OCI-LY7 (cell line): ENCODE data around the gene MAU2. TPM values are rescaled to one million over a fixed set of nuclear protein-coding genes. Genes with fewer than 3 reads are reported as not detected.

Source experiments
- BruUV-seq: library from RNA; stranded (reverse); fragments of 400-500 nt; replicated peaks from 2 replicates; lab custom pipeline; 2021; lab: Mats Ljungman, UMichigan
- CTCF ChIA-PET: fragments of 300-600 bp; sonication (Branson Sonifier 250); formaldehyde crosslinking; loops from one replicate; lab custom pipeline; 2022; ENCODE audit warnings: antibody characterized with exemption; ENCODE audit not compliant: unreplicated experiment; lab: Charles Lee
- POLR2A ChIA-PET: fragments of 300-600 bp; sonication (Branson Sonifier 250); formaldehyde crosslinking; loops from one replicate; lab custom pipeline; 2022; ENCODE audit warnings: antibody characterized with exemption; lab: Charles Lee
- DNase-seq: peaks from one replicate; pipeline ENCODE4 v3.0.0-alpha.2; 2015; ENCODE audit warnings: low spot score
- H2AFZ ChIP-seq: fragments of 200-600 bp; sonication (generic), shearing (Covaris generic); 2 replicates; pipeline ENCODE4 v1.6.1; 2014; ENCODE audit warnings: mild to moderate bottlenecking, antibody characterized with exemption, low read length, moderate library complexity
- H3K27ac ChIP-seq: fragments of 200-600 bp; sonication (generic); 2 replicates; pipeline ENCODE4 v1.5.1; 2014; ENCODE audit warnings: mixed run types, low read depth, mild to moderate bottlenecking, moderate library complexity, low read length, inconsistent platforms; ENCODE audit not compliant: poor library complexity, severe bottlenecking
- H3K36me3 ChIP-seq: fragments of 200-600 bp; sonication (generic); 2 replicates; pipeline ENCODE4 v1.6.1; 2014; ENCODE audit warnings: mild to moderate bottlenecking, antibody characterized with exemption, low read length, moderate library complexity, mixed read lengths; ENCODE audit not compliant: insufficient read depth
- H3K4me1 ChIP-seq: fragments of 200-600 bp; sonication (generic); 2 replicates; pipeline ENCODE4 v1.5.1; 2014; ENCODE audit warnings: mild to moderate bottlenecking, low read length; ENCODE audit not compliant: insufficient read depth, poor library complexity, severe bottlenecking
- H3K4me2 ChIP-seq: fragments of 200-600 bp; sonication (generic); 2 replicates; pipeline ENCODE4 v1.6.1; 2014; ENCODE audit warnings: mild to moderate bottlenecking, low read length
- H3K4me3 ChIP-seq: fragments of 200-600 bp; sonication (generic); 2 replicates; pipeline ENCODE4 v1.5.1; 2014; ENCODE audit warnings: mild to moderate bottlenecking, low read depth, low read length; ENCODE audit not compliant: poor library complexity, severe bottlenecking
- H3K79me2 ChIP-seq: fragments of 200-600 bp; sonication (generic); 2 replicates; pipeline ENCODE4 v1.6.1; 2016; ENCODE audit warnings: low read depth, mild to moderate bottlenecking, low read length, moderate library complexity, mixed read lengths; ENCODE audit not compliant: insufficient read depth
- H3K9me2 ChIP-seq: fragments of 200-600 bp; sonication (generic); 2 replicates; pipeline ENCODE4 v1.6.1; 2016; ENCODE audit warnings: mild to moderate bottlenecking, low read length, mixed read lengths; ENCODE audit not compliant: insufficient read depth
- H3K9me3 ChIP-seq: fragments of 200-600 bp; sonication (generic); 2 replicates; pipeline ENCODE4 v1.6.1; 2014; ENCODE audit warnings: mild to moderate bottlenecking, mixed run types, low read length, mixed read lengths
- H4K20me1 ChIP-seq: fragments of 200-600 bp; sonication (generic); 2 replicates; pipeline ENCODE4 v1.6.1; 2014; ENCODE audit warnings: mild to moderate bottlenecking, antibody characterized with exemption, low read length, moderate library complexity, mixed read lengths; ENCODE audit not compliant: insufficient read depth
- EZH2phosphoT487 ChIP-seq: fragments of 200-600 bp; sonication (generic); IDR thresholded peaks from 2 replicates; pipeline ENCODE4 v1.6.1; 2018; ENCODE audit warnings: low read depth, borderline replicate concordance, mild to moderate bottlenecking, mixed run types, antibody characterized with exemption, low read length, moderate library complexity, mixed read lengths
- intact Hi-C: fragments of 100-400 bp; cut with micrococcal nuclease; formaldehyde crosslinking; loops from one replicate; pipeline ENCODE4 v1.10.0; 2022; ENCODE audit not compliant: unreplicated experiment
- total RNA-seq, 2 experiments: library from RNA; depleted of rRNA in 1 of 2; stranded (reverse); fragments of >200 nt in 1 of 2; shearing (Covaris generic) in 1 of 2; gene quantifications; 2 replicates each; pipeline ENCODE4 v1.2.3, GENCODE V29; 2014 to 2022
- TF ChIP-seq, protein P1 (sequence below): fragments of 200-600 bp; sonication (generic); conservative IDR thresholded peaks from 2 replicates; pipeline ENCODE4 v1.5.1; 2014; ENCODE audit warnings: mild to moderate bottlenecking, antibody characterized with exemption, low read length, moderate library complexity, mixed read lengths

Gene MAU2
- total RNA-seq, 2 experiments from 2014 or later, result 58.7 to 81.7 TPM

GRCh38 chr19:19274146-19274545 lies 46.5 kb upstream of the MAU2 start:
- Histone ChIP-seq H2AFZ (no peak overlapping the region), H3K4me3 (no peak overlapping the region), H3K36me3 (peaks cover 40% of the 10 kb centered on the region), H3K27ac (no peak overlapping the region), H3K79me2 (no peaks in the 10 kb centered on the region), H3K9me2 (no peaks in the 10 kb centered on the region), H3K4me2 (no peak overlapping the region), H4K20me1 (no peaks in the 10 kb centered on the region), H3K4me1 (no peaks in the 10 kb centered on the region), H3K9me3 (no peaks in the 10 kb centered on the region)
- intact Hi-C loops, result no loop called here
- TF ChIP-seq EZH2phosphoT487, result no peak
- TF ChIP-seq, protein P1, sequence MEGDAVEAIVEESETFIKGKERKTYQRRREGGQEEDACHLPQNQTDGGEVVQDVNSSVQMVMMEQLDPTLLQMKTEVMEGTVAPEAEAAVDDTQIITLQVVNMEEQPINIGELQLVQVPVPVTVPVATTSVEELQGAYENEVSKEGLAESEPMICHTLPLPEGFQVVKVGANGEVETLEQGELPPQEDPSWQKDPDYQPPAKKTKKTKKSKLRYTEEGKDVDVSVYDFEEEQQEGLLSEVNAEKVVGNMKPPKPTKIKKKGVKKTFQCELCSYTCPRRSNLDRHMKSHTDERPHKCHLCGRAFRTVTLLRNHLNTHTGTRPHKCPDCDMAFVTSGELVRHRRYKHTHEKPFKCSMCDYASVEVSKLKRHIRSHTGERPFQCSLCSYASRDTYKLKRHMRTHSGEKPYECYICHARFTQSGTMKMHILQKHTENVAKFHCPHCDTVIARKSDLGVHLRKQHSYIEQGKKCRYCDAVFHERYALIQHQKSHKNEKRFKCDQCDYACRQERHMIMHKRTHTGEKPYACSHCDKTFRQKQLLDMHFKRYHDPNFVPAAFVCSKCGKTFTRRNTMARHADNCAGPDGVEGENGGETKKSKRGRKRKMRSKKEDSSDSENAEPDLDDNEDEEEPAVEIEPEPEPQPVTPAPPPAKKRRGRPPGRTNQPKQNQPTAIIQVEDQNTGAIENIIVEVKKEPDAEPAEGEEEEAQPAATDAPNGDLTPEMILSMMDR, result no peak
- no TSS peak for BruUV-seq
- DNase-seq, result no peak
- ChIA-PET POLR2A (no interaction called here), CTCF (no interaction called here)

GRCh38 chr19:19274716-19275565 lies 45.7 kb upstream of the MAU2 start:
- POLR2A ChIA-PET, result interaction anchor here (1.1 kb wide), 1 partner anchor 37 kb away, joined by 3 read pairs; no protein-coding TSS in a partner anchor
- Histone ChIP-seq H3K4me1 (no peaks in the 10 kb centered on the region), H3K4me3 (no peak overlapping the region), H3K79me2 (no peaks in the 10 kb centered on the region), H3K27ac (no peak overlapping the region), H3K9me3 (no peaks in the 10 kb centered on the region), H3K4me2 (no peak overlapping the region), H2AFZ (no peak overlapping the region), H3K36me3 (peaks cover 48% of the 10 kb centered on the region), H3K9me2 (no peaks in the 10 kb centered on the region), H4K20me1 (no peaks in the 10 kb centered on the region)
- CTCF ChIA-PET, result no interaction called here
- no peak for DNase-seq
- BruUV-seq, result no TSS peak
- TF ChIP-seq EZH2phosphoT487, result no peak
- TF ChIP-seq, protein P1, result no peak
- intact Hi-C loops, result no loop called here

DNA sequence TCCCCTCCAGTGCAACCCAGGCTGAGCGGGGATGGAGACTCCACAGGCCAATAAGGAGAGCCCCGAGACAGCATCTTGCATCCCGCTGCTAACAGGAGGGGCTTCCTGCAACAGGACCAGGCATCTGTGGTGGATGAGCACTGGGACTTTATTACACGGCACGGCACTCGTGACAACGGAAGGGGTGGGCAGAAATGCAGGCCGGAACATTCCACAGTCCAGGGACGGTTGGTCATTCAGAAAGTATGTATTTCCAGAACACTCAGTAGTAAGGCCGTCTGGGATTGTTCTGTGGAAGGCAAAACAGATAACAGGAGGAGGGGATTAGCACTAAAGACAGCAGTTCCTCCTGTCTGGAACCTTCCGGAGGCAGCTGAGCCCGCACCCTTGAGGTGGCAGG lies 44.2 kb upstream of the MAU2 start:
- no peak overlapping the region for H2AFZ ChIP-seq
- H3K9me2 ChIP-seq, result no peaks in the 10 kb centered on the region
- no peaks in the 10 kb centered on the region for H4K20me1 ChIP-seq
- H3K79me2 ChIP-seq, result no peaks in the 10 kb centered on the region
- no peaks in the 10 kb centered on the region for H3K9me3 ChIP-seq
- H3K4me1 ChIP-seq, result no peaks in the 10 kb centered on the region
- TF ChIP-seq, protein P1, result no peak
- no peak for TF ChIP-seq EZH2phosphoT487
- ChIA-PET POLR2A (interaction anchor here (1.1 kb wide), 1 partner anchor 35 kb away, joined by 3 read pairs; no protein-coding TSS in a partner anchor), CTCF (no interaction called here)
- no peak overlapping the region for H3K4me3 ChIP-seq
- BruUV-seq, result no TSS peak
- intact Hi-C loops, result no loop called here
- H3K36me3 ChIP-seq, result peaks cover 56% of the 10 kb centered on the region
- H3K27ac ChIP-seq, result no peak overlapping the region
- H3K4me2 ChIP-seq, result no peak overlapping the region
- DNase-seq, result no peak
